Measurements from ENCODE around the gene ARL8B.

Gene ARL8B

GRCh38 chr3:5212628-5213573 lies 90.8 kb downstream of the ARL8B start:
- DNase-seq (ENCODE audit: low read depth): no peak

GRCh38 chr3:5213574-5213966 lies 91.5 kb downstream of the ARL8B start:
- no peak for DNase-seq (ENCODE audit: low read depth)

- no peak for DNase-seq (ENCODE audit: low read depth)
These were observed 92.3 kb downstream of the ARL8B start for GRCh38 chr3:5214352-5214751.

DNA sequence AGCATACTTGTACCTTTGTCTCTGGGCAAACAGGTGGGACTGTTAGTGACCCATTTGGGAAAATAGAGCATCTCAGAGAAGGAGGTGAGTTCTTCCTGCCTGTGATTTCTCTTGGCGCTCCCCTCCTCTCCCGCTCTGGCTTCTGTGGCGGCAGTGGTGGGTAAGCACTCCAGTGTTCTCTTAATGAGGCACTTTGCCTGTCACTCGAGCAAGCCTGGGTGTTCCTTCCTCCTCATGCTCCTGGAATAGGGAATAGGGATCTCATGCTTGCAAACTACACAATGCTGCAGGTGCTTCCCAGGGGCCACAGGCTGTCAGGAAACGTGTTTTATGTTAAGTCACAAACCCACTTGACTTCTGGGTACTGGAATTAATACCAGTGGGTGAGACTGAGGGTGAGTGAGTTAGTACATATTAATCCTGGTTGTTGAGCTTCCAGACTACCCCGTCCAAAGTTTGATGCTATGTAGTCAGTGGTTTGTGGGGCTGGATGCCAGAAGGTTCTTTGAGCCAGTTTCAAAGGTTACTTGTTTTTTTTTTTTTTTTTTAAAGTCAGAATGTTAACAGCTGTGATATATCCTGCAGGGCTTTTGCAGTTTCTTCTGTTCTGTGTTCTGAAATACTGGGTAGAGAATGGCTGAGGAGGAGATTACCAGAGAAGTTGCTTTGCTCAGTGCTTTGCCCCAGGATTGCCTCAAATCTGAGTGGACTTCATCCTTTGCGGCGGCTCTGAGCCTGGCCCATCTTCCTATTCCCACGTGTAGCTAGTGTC lies 95.9 kb downstream of the ARL8B start:
- no peak for DNase-seq (ENCODE audit: low read depth)

GRCh38 chr3:5218815-5219214 lies 96.7 kb downstream of the ARL8B start:
- no peak for DNase-seq (ENCODE audit: low read depth)

DNA sequence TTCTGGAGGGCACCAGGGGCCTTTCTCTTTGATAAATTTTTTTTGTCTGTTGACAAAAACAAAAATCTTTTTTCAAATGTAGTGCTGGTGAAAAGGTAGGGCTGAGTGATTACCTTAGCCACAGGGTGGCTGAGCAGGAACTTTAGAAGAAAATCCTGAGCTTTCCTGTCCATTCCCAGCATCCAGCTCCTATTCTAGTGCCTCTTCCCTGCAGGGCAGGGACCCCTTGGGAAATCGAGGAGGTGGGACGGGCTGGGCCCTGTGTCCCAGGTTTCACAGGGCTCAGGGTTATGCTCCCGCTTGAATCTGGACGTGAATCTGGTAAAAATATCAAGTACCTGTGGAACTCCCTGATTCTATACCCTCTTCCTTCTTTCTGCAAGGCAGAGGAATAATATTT lies 97.1 kb downstream of the ARL8B start:
- DNase-seq (ENCODE audit: low read depth): no peak

- no peak for DNase-seq (ENCODE audit: low read depth)
These were observed 98.1 kb downstream of the ARL8B start for GRCh38 chr3:5220193-5220592.

DNA sequence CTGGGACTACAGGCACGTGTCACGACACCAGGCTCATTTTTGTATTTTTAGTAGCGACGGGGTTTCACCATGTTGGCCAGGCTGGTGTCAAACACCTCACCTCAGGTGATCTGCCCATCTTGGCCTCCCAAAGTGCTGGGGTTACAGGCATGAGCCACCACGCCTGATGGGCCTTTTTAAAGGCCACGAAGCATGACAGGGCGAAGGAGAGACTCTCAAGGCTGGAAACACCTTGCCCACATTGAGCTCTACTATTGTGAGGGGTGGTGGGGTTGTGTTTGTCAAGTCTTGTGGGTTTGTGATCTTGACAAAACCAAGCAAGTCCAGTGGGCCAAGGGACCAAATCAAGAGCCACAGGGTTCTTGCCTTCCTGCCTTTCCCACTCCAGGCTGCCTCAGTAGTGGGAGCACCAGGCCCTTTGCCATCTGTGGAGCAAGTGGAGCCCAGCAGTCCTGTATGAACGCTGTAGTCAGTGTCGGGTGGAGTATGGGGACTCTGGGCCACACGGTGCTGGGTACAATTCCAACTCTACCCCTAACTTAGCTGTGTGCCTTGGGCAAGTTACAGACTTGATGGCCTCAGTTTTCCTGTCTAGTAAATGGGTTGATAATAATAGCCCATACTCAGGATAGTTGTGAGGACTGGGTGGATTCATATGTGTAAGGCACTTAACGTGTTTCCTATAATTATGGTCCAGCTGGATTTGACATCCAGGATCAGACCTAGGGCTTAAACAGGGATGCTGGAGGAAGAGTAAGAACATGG lies 98.8 kb downstream of the ARL8B start:
- DNase-seq (ENCODE audit: low read depth): no peak

DNA sequence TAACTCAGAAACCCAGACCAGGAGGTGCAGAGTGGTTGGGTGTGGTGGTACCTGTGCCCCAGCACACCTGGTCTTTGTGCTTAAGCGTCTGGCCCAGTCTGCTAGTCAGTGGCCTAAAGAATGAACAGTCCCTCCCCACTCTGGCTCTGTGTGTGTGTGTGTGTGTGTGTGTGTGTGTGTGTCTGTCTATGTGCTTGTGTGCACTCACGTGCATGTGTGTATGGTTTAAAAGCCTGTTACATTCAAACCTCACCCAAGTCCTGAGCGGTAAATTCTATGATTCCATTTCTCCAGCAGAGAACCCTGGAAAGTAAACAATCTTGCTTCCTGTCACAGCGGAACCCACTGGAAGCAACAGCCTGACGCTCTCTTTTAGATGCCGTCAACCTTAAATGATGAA lies 99.6 kb downstream of the ARL8B start:
- DNase-seq (ENCODE audit: low read depth): no peak

GRCh38 chr3:5222283-5223005 lies 100.4 kb downstream of the ARL8B start:
- DNase-seq (ENCODE audit: low read depth): no peak

DNA sequence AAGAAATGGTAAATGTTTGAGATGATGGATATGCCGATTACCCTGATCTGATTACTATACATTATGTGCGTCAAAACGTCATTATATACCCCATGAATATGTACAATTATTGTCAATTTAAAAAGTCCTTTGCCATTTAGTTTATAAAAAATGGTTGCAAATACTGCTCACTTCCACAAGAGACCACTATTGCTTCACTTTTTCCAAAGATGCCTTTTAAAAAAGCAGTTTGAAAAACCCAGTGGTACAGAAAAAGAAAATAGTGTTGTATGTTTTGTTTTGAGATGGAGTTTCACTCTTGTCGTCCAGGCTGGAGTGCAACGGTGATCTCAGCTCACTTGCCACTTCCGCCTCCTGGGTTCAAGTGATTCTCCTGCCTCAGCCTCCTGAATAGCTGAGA lies 104.7 kb downstream of the ARL8B start:
- DNase-seq (ENCODE audit: low read depth): no peak

DNA sequence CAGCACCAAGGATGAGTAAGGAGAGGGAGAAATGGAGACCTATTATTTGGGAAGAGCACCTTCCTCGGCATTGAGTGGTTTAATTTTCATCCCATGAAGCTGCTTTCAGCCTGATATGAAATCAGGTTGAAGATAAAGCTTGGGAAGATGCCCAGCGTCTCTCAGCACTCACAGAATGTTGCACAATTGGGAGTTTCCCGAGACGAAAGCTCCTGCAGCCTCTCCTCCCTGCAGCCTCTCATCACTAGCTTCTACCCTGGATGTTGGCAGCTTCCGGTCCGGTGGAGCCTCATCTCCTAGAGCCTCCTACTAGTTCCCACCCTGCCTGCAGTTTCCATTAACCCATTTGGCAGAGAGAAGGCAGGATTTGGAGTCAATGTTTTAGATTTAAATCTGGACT lies 105.7 kb downstream of the ARL8B start:
- no peak for DNase-seq (ENCODE audit: low read depth)

GRCh38 chr3:5229414-5229813 lies 107.3 kb downstream of the ARL8B start:
- DNase-seq (ENCODE audit: low read depth): no peak

Measured in stimulated activated CD8-positive, alpha-beta memory T cell treated with anti-CD3 and anti-CD28 coated beads, Interleukin-4, amount 100 ng/mL, for 24 hours (primary cell).